ENCODE measurements around the gene APPL1. TPM values are rescaled to one million over a fixed set of nuclear protein-coding genes. Genes with fewer than 3 reads are reported as not detected.

APPL1 gene
- total RNA-seq, 1 donor = 53.9 TPM

- Histone ChIP-seq H3K4me1 (ENCODE audit: insufficient read depth, low read length) (peaks cover 12% of the 10 kb centered on the region), H3K9me3 (ENCODE audit: low read depth, low read length) (no peaks in the 10 kb centered on the region), H3K4me3 (ENCODE audit: low read length) (no peak overlapping the region), H3K27me3 (ENCODE audit: insufficient read depth, low read length) (no peaks in the 10 kb centered on the region)
These were observed 7.4 kb downstream of the APPL1 start for GRCh38 chr3:57234613-57235575.

DNA sequence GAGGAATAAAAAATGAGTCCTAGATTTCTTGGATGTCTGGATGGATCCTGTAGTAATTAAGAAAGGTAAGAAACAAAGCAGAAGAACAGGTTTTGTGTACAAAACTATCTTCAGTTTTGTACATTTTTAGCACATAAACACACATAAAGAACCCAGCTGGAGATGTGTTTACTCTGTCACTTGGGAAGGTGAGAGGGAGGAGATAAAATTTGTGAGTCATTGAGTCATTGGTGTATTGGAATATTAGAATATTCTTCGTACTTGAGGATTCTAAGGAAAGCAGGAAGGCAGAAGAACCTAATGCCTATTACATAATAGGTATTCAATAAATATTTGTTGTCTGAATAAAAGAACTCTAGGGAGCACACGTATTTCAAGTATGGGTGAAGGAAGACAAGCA is 17.4 kb downstream of the APPL1 start:
- H3K4me3 ChIP-seq (ENCODE audit: low read length) = no peak overlapping the region
- H3K4me1 ChIP-seq (ENCODE audit: insufficient read depth, low read length) = no peaks in the 10 kb centered on the region

DNA sequence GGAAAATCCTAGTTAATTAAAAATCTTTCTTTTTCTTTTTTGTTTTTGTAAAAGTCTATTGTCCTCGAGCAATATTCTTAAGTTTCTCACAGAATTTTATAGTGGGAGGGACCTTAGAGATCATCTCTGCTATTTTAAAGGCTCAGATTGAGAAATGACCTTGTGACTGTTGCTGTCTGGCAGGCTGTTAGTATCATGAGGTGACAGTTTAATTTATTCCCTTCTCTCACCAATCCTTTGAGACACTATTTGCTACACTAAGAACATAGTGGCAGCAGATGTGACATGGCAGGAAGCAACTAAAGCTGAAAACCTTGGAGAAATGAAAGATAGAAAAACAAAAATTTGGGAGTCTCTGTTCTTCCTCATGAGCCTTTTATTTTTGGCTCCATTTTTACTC is 24.9 kb downstream of the APPL1 start:
- Histone ChIP-seq H3K9me3 (ENCODE audit: low read depth, low read length) (no peaks in the 10 kb centered on the region), H3K4me3 (ENCODE audit: low read length) (no peak overlapping the region), H3K4me1 (ENCODE audit: insufficient read depth, low read length) (no peaks in the 10 kb centered on the region), H3K27me3 (ENCODE audit: insufficient read depth, low read length) (no peaks in the 10 kb centered on the region)

More for the DNA sequence above, 17.4 kb downstream of the APPL1 start:
- Histone ChIP-seq H3K9me3 (ENCODE audit: low read depth, low read length) (no peaks in the 10 kb centered on the region), H3K27me3 (ENCODE audit: insufficient read depth, low read length) (no peaks in the 10 kb centered on the region)

DNA sequence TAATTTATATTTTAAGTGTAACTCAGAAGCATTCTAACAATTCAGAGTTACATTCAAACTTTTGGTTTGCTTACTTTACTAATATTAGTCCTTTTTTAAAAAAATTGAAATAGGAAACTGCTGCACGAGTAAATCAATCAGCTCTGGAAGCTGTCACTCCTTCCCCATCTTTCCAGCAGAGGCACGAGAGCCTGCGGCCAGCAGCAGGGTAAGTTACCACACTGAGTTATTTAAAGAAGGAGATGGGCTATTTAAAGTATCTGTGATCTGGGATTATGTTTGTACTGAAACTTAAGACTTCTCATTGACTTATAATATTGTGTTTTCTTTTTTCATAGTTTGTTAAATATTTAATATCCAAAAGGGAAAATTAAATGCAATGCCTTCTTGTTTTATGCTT is 29.3 kb downstream of the APPL1 start:
- Histone ChIP-seq H3K4me1 (ENCODE audit: insufficient read depth, low read length) (no peaks in the 10 kb centered on the region), H3K4me3 (ENCODE audit: low read length) (no peak overlapping the region), H3K9me3 (ENCODE audit: low read depth, low read length) (no peaks in the 10 kb centered on the region), H3K27me3 (ENCODE audit: insufficient read depth, low read length) (no peaks in the 10 kb centered on the region)

- no peaks in the 10 kb centered on the region for H3K27me3 ChIP-seq (ENCODE audit: insufficient read depth, low read length)
- no peaks in the 10 kb centered on the region for H3K9me3 ChIP-seq (ENCODE audit: low read depth, low read length)
- no peak overlapping the region for H3K4me3 ChIP-seq (ENCODE audit: low read length)
- H3K4me1 ChIP-seq (ENCODE audit: insufficient read depth, low read length) = no peaks in the 10 kb centered on the region
These were observed 30.1 kb downstream of the APPL1 start for GRCh38 chr3:57257678-57258077.

GRCh38 chr3:57261119-57261518 is 33.6 kb downstream of the APPL1 start:
- Histone ChIP-seq H3K4me1 (ENCODE audit: insufficient read depth, low read length) (no peaks in the 10 kb centered on the region), H3K9me3 (ENCODE audit: low read depth, low read length) (no peaks in the 10 kb centered on the region), H3K27me3 (ENCODE audit: insufficient read depth, low read length) (no peaks in the 10 kb centered on the region), H3K4me3 (ENCODE audit: low read length) (no peak overlapping the region)

DNA sequence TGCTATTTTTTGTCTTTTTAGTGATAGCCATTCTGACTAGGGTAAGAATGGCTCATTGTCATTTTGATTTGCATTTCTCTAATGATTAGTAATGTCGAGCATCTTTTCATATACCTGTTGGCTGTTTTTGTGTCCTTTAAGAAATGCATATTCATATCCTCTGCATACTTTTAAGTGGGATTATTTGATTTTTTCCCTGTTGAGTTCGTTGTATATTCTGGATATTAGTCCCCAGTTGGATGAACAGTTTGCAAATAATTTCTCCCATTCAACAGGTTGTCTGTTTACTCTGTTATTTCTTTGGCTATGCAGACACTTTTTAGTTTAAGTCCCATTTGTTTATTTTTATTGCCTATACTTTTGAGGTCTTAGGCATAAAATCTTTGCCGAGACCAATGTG is 34.4 kb downstream of the APPL1 start:
- H3K4me3 ChIP-seq (ENCODE audit: low read length) = no peak overlapping the region
- no peaks in the 10 kb centered on the region for H3K27me3 ChIP-seq (ENCODE audit: insufficient read depth, low read length)
- no peaks in the 10 kb centered on the region for H3K4me1 ChIP-seq (ENCODE audit: insufficient read depth, low read length)
- no peaks in the 10 kb centered on the region for H3K9me3 ChIP-seq (ENCODE audit: low read depth, low read length)

GRCh38 chr3:57268416-57268815 is 40.9 kb downstream of the APPL1 start:
- Histone ChIP-seq H3K4me3 (ENCODE audit: low read length) (no peak overlapping the region), H3K4me1 (ENCODE audit: insufficient read depth, low read length) (no peaks in the 10 kb centered on the region), H3K27me3 (ENCODE audit: insufficient read depth, low read length) (no peaks in the 10 kb centered on the region), H3K9me3 (ENCODE audit: low read depth, low read length) (no peaks in the 10 kb centered on the region)

DNA sequence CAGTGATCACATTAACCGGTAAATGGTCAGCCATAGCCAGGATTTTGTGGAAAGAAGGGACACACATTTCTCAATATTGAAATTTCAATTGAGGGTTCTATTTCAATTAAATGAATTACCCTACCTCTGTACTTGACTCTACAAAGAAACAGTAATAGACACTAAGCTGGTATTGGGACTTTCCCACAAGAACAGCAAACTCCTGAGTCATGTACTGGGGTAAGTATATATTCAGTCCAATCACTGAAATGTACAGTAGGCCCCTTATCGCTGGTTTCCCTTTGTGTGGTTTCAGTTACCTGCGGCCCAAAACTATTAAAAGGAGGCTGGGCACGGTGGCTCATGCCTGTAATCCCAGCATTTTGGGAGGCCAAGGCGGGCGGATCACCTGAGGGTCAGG is 47.3 kb downstream of the APPL1 start:
- H3K4me1 ChIP-seq (ENCODE audit: insufficient read depth, low read length) = peaks cover 7% of the 10 kb centered on the region

DNA sequence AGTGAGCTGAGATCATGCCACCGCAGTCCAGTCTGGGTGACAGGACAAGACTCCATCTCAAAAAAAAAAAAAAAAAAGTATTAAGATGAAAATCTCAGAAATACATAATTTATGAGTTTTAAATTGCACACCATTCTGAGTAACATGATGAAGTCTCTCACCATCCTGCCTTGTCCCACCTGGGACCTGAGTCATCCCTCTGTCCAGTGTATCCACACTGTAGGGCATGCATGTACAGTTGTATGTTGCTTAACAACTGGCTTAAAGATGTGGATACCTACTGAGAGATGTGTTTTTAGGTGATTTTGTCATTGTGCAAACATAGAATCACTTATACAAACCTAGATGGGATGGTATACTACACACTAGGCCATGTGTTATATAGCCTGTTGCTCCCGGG is 47.9 kb downstream of the APPL1 start:
- peaks cover 7% of the 10 kb centered on the region for H3K4me1 ChIP-seq (ENCODE audit: insufficient read depth, low read length)
- H3K4me3 ChIP-seq (ENCODE audit: low read length) = no peak overlapping the region
- H3K27me3 ChIP-seq (ENCODE audit: insufficient read depth, low read length) = no peaks in the 10 kb centered on the region
- H3K9me3 ChIP-seq (ENCODE audit: low read depth, low read length) = no peaks in the 10 kb centered on the region

More for the DNA sequence above, 47.3 kb downstream of the APPL1 start:
- H3K9me3 ChIP-seq (ENCODE audit: low read depth, low read length) = no peaks in the 10 kb centered on the region
- H3K4me3 ChIP-seq (ENCODE audit: low read length) = no peak overlapping the region
- H3K27me3 ChIP-seq (ENCODE audit: insufficient read depth, low read length) = no peaks in the 10 kb centered on the region

GRCh38 chr3:57278237-57278636 is 50.7 kb downstream of the APPL1 start:
- Histone ChIP-seq H3K4me1 (ENCODE audit: insufficient read depth, low read length) (peaks cover 7% of the 10 kb centered on the region), H3K9me3 (ENCODE audit: low read depth, low read length) (no peaks in the 10 kb centered on the region), H3K4me3 (ENCODE audit: low read length) (no peak overlapping the region), H3K27me3 (ENCODE audit: insufficient read depth, low read length) (no peaks in the 10 kb centered on the region)

GRCh38 chr3:57279685-57280084 is 52.2 kb downstream of the APPL1 start:
- Histone ChIP-seq H3K27me3 (ENCODE audit: insufficient read depth, low read length) (no peaks in the 10 kb centered on the region), H3K9me3 (ENCODE audit: low read depth, low read length) (no peaks in the 10 kb centered on the region), H3K4me3 (ENCODE audit: low read length) (no peak overlapping the region), H3K4me1 (ENCODE audit: insufficient read depth, low read length) (peaks cover 7% of the 10 kb centered on the region)

- no peaks in the 10 kb centered on the region for H3K9me3 ChIP-seq (ENCODE audit: low read depth, low read length)
- peaks cover 7% of the 10 kb centered on the region for H3K4me1 ChIP-seq (ENCODE audit: insufficient read depth, low read length)
- no peak overlapping the region for H3K4me3 ChIP-seq (ENCODE audit: low read length)
- H3K27me3 ChIP-seq (ENCODE audit: insufficient read depth, low read length) = no peaks in the 10 kb centered on the region
These were observed 54.2 kb downstream of the APPL1 start for GRCh38 chr3:57281715-57282114.

DNA sequence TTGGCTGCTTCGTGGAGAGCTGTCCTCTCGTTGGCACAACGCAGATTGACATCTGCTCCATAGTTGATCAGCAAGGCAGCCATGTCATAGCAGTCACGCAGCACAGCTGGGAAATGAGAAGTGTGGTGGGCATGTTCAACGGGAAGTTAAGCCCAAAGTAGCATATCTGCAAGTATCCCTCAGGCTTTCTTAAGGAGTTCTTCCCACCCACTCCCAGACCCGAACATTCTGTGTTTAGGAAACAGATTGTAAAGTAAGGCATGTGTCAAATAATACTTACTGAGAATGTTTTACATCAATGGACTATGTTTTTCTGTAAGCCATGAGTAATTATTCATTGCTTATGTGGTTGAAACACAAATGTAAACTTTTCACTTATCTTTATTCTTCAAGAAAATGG is 55.8 kb downstream of the APPL1 start:
- H3K4me3 ChIP-seq (ENCODE audit: low read length) = no peak overlapping the region
- no peaks in the 10 kb centered on the region for H3K27me3 ChIP-seq (ENCODE audit: insufficient read depth, low read length)
- H3K9me3 ChIP-seq (ENCODE audit: low read depth, low read length) = no peaks in the 10 kb centered on the region
- peaks cover 7% of the 10 kb centered on the region for H3K4me1 ChIP-seq (ENCODE audit: insufficient read depth, low read length)

GRCh38 chr3:57287205-57287604 is 59.7 kb downstream of the APPL1 start:
- H3K4me3 ChIP-seq (ENCODE audit: low read length) = no peak overlapping the region

GRCh38 chr3:57288403-57288802 is 60.9 kb downstream of the APPL1 start:
- Histone ChIP-seq H3K27me3 (ENCODE audit: insufficient read depth, low read length) (no peaks in the 10 kb centered on the region), H3K4me3 (ENCODE audit: low read length) (no peak overlapping the region), H3K9me3 (ENCODE audit: low read depth, low read length) (no peaks in the 10 kb centered on the region), H3K4me1 (ENCODE audit: insufficient read depth, low read length) (no peaks in the 10 kb centered on the region)

More at GRCh38 chr3:57287205-57287604, 59.7 kb downstream of the APPL1 start:
- H3K9me3 ChIP-seq (ENCODE audit: low read depth, low read length) = no peaks in the 10 kb centered on the region
- H3K27me3 ChIP-seq (ENCODE audit: insufficient read depth, low read length) = no peaks in the 10 kb centered on the region
- H3K4me1 ChIP-seq (ENCODE audit: insufficient read depth, low read length) = no peaks in the 10 kb centered on the region

All from mononuclear cell (primary cell).